Activated CD8-positive, alpha-beta memory T cell treated with anti-CD3 and anti-CD28 coated beads for 24 hours (primary cell): ENCODE results near the gene PRRT2.

Experiments
- DNase-seq: peaks from one replicate; pipeline ENCODE4 v3.0.0-alpha.2; 2020

Gene PRRT2

DNA sequence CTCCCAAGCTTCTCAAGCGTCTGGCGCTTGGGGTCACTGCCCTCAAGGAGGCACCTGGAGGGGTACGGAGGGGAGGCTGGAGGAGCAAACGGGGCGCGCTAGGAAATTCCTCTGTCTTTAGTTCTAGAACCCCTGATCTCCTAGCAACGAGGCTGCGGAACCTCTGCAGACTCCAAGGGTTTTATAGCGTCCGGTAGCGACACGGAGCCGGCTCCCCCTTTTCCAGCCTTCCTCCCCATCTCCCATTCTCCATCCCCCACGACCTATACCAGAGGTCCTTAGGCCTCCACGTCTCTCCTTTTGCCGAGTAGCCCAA, 51.6 kb downstream of the PRRT2 start:
- no peak for DNase-seq

DNA sequence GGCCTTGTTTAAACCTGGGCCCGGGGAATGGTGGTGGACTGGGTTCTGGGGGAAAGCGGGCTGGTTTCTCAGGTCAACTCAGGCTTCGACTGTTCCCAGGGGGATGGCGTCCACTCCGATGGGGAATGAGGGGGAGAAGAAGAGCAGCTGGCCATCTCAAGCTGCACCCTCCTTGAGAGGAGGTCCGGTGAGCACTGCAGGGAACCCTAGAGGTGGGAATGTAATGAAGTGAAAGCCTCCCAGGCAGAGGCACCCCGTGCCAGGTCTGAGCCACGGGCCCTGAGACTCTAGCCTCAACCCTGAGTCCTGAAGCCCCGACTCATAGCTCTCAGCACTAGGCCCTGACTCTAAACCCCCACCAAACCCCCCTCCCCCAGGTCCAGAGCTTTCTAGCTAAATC, 52.2 kb downstream of the PRRT2 start:
- no peak for DNase-seq
